ENCODE measurements around the gene MMD2.
"Not testable (repeated sequence)": the region's sequence is repeated elsewhere in the genome, so short reads cannot be mapped to it uniquely, and the experiment has no call there.

DNA sequence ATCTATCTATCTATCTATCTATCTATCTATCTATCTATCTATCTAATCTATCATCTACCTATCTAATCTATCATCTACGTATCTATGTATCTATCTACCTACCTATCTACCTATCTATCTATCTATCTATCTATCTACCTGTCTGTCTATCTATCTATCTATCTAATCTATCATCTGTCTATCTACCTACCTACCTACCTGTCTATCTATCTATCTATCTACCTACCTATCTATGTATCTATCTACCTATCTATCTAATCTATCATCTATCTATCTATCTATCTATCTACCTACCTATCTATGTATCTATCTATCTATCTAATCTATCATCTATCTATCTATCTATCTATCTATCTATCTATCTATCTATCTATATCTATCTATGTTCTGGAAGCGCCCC lies 67.5 kb downstream of the MMD2 start:
- TF ChIP-seq, protein P1, sequence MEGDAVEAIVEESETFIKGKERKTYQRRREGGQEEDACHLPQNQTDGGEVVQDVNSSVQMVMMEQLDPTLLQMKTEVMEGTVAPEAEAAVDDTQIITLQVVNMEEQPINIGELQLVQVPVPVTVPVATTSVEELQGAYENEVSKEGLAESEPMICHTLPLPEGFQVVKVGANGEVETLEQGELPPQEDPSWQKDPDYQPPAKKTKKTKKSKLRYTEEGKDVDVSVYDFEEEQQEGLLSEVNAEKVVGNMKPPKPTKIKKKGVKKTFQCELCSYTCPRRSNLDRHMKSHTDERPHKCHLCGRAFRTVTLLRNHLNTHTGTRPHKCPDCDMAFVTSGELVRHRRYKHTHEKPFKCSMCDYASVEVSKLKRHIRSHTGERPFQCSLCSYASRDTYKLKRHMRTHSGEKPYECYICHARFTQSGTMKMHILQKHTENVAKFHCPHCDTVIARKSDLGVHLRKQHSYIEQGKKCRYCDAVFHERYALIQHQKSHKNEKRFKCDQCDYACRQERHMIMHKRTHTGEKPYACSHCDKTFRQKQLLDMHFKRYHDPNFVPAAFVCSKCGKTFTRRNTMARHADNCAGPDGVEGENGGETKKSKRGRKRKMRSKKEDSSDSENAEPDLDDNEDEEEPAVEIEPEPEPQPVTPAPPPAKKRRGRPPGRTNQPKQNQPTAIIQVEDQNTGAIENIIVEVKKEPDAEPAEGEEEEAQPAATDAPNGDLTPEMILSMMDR (IDR thresholded peaks at IDR 0.05; ENCODE audit: low read length), result not testable (repeated sequence)
- not testable (repeated sequence) for TF ChIP-seq EZH2 (optimal IDR thresholded peaks at IDR 0.05; ENCODE audit: low read depth, low read length)
